AG04449 (cell line): ENCODE data around the gene RNH1.

Experiments
- CTCF ChIA-PET: fragments of 350-600 bp; formaldehyde crosslinking; extraction: SDS; loops from one replicate; lab custom pipeline; 2021; ENCODE audit warnings: antibody characterized with exemption; lab: Yijun Ruan, JAX
- POLR2A ChIA-PET: fragments of 400-600, 350-600 bp; formaldehyde crosslinking; extraction: SDS; loops from one replicate; lab custom pipeline; 2020; ENCODE audit warnings: antibody characterized with exemption, inconsistent platforms; lab: Yijun Ruan, JAX
- DNase-seq: peaks from one replicate; pipeline ENCODE4 v3.0.0-alpha.2; 2010; ENCODE audit warnings: low read depth, low spot score
- H3K4me3 ChIP-seq: 2 replicates; pipeline ENCODE4 v1.5.1; 2011; ENCODE audit warnings: low read depth, mild to moderate bottlenecking, control low read depth, low read length
- CTCF ChIP-seq: IDR thresholded peaks from one replicate; pipeline ENCODE4 v1.5.1; 2011; ENCODE audit warnings: mild to moderate bottlenecking, moderate library complexity, low read length, control low read depth, inconsistent platforms; ENCODE audit not compliant: insufficient read depth; ENCODE audit errors: missing control alignments

The RNH1 gene

GRCh38 chr11:553083-553987 is 46.3 kb upstream of the RNH1 start:
- POLR2A ChIA-PET: no interaction called here
- no peak for TF ChIP-seq CTCF
- DNase-seq: no peak
- no peak overlapping the region for H3K4me3 ChIP-seq
- CTCF ChIA-PET: interaction anchor here (1.1 to 4.6 kb wide), 5 partner anchors 9 to 171 kb away, joined by 3 to 34 read pairs (median 14); no protein-coding TSS in a partner anchor

- ChIA-PET POLR2A (interaction anchor here (0.6 kb wide), 1 partner anchor 17 kb away, joined by 3 read pairs; no protein-coding TSS in a partner anchor), CTCF (interaction anchor here (1.4 kb wide), 1 partner anchor 15 kb away, joined by 5 read pairs; the partner anchor contains the start of gene LRRC56)
- H3K4me3 ChIP-seq: no peak overlapping the region
- no peak for DNase-seq
- no peak for TF ChIP-seq CTCF
These were observed 44.6 kb upstream of the RNH1 start for GRCh38 chr11:551596-551995.

- TF ChIP-seq CTCF: no peak
- ChIA-PET POLR2A (interaction anchor here (0.6 kb wide), 1 partner anchor 18 kb away, joined by 3 read pairs; no protein-coding TSS in a partner anchor), CTCF (no interaction called here)
- DNase-seq: no peak
- no peak overlapping the region for H3K4me3 ChIP-seq
These were observed 44.1 kb upstream of the RNH1 start for GRCh38 chr11:551131-551530.

- ChIA-PET POLR2A (no interaction called here), CTCF (no interaction called here)
- H3K4me3 ChIP-seq: no peak overlapping the region
- no peak for DNase-seq
- no peak for TF ChIP-seq CTCF
These were observed 43.7 kb upstream of the RNH1 start for GRCh38 chr11:550746-551085.

GRCh38 chr11:550021-550745 is 43.1 kb upstream of the RNH1 start:
- no peak for TF ChIP-seq CTCF
- ChIA-PET POLR2A (no interaction called here), CTCF (no interaction called here)
- DNase-seq: no peak
- H3K4me3 ChIP-seq: no peak overlapping the region
